ENCODE results near the gene ASPDH. TPM values are rescaled to one million over a fixed set of nuclear protein-coding genes. Genes with fewer than 3 reads are reported as not detected.

ASPDH gene
- total RNA-seq, 4 donors from 2014 or later: not detected

- Histone ChIP-seq H3K27me3 (peaks cover 2% of the 10 kb centered on the region), H3K27ac (no peak overlapping the region), H3K9me3 (no peaks in the 10 kb centered on the region), H3K4me1 (peaks cover 0 to 9% (median 5%) of the 10 kb centered on the region in 4 donors), H3K36me3 (no peaks in the 10 kb centered on the region), H3K4me3 (no peak overlapping the region)
- in situ Hi-C loops (cut with MboI; ENCODE audit: low pct_ligation_motif_present in 1 of 4, low pct_unique_long_range_greater_than_20kb in 1 of 4, low sequenced_read_pairs in 3 of 4): no loop called here
- intact Hi-C loops (cut with DNase I; ENCODE audit: low total_unique reads): no loop called here
- no peak for DNase-seq
- no peak for TF ChIP-seq CTCF (IDR thresholded peaks at IDR 0.05)
- no peak for TF ChIP-seq EP300 (IDR thresholded peaks at IDR 0.05; ENCODE audit: low read depth)
- TF ChIP-seq POLR2AphosphoS5 (IDR thresholded peaks at IDR 0.05): no peak
- no peak for TF ChIP-seq POLR2A (IDR thresholded peaks at IDR 0.05)
- WGBS, 2 donors (ENCODE audit: low coverage in 1 of 2): 72 to 73% methylated on average over 14 to 29 of the region's 30 CpGs
Measured at GRCh38 chr19:50496189-50497021, 17.3 kb downstream of the ASPDH start.

- in situ Hi-C loops (cut with MboI; ENCODE audit: low pct_ligation_motif_present in 1 of 4, low pct_unique_long_range_greater_than_20kb in 1 of 4, low sequenced_read_pairs in 3 of 4) (no loop called here), intact Hi-C loops (cut with DNase I; ENCODE audit: low total_unique reads) (no loop called here)
- DNase-seq: no peak
- Histone ChIP-seq H3K4me1 (peaks cover 0 to 4% (median 0%) of the 10 kb centered on the region in 4 donors), H3K9me3 (no peaks in the 10 kb centered on the region), H3K27me3 (peaks cover 7% of the 10 kb centered on the region), H3K27ac (no peak overlapping the region), H3K36me3 (no peaks in the 10 kb centered on the region), H3K4me3 (no peak overlapping the region)
- WGBS, 2 donors (ENCODE audit: low coverage in 1 of 2): 81 to 89% methylated on average over 5 of the region's 5 CpGs
- TF ChIP-seq CTCF (IDR thresholded peaks at IDR 0.05) (no peak), POLR2AphosphoS5 (IDR thresholded peaks at IDR 0.05) (no peak), EP300 (IDR thresholded peaks at IDR 0.05; ENCODE audit: low read depth) (no peak), POLR2A (IDR thresholded peaks at IDR 0.05) (no peak)
Measured at GRCh38 chr19:50495020-50495531, 18.6 kb downstream of the ASPDH start.

GRCh38 chr19:50494186-50495019, 19.3 kb downstream of the ASPDH start:
- no peak for DNase-seq
- intact Hi-C loops (cut with DNase I; ENCODE audit: low total_unique reads) (no loop called here), in situ Hi-C loops (cut with MboI; ENCODE audit: low pct_ligation_motif_present in 1 of 4, low pct_unique_long_range_greater_than_20kb in 1 of 4, low sequenced_read_pairs in 3 of 4) (no loop called here)

More at GRCh38 chr19:50494186-50495019, 19.3 kb downstream of the ASPDH start:
- TF ChIP-seq EP300 (IDR thresholded peaks at IDR 0.05; ENCODE audit: low read depth) (no peak), POLR2AphosphoS5 (IDR thresholded peaks at IDR 0.05) (no peak), CTCF (IDR thresholded peaks at IDR 0.05) (no peak), POLR2A (IDR thresholded peaks at IDR 0.05) (no peak)
- H3K27ac ChIP-seq: no peak overlapping the region
- WGBS, 2 donors (ENCODE audit: low coverage in 1 of 2): 43 to 57% methylated on average over 5 to 7 of the region's 7 CpGs
- H3K4me1 ChIP-seq: peaks cover 0 to 4% (median 0%) of the 10 kb centered on the region in 4 donors
- H3K27me3 ChIP-seq: peaks cover 7% of the 10 kb centered on the region
- no peak overlapping the region for H3K4me3 ChIP-seq
- H3K9me3 ChIP-seq: no peaks in the 10 kb centered on the region
- no peaks in the 10 kb centered on the region for H3K36me3 ChIP-seq

Data from transverse colon (tissue), 4 donors.